GF-D8 (cell line): Measurements from ENCODE around the gene CPOX.

ENCODE experiments used
- DNase-seq: peaks from one replicate; lab custom pipeline; 2025; lab: John Stamatoyannopoulos, UW

Gene CPOX

DNA sequence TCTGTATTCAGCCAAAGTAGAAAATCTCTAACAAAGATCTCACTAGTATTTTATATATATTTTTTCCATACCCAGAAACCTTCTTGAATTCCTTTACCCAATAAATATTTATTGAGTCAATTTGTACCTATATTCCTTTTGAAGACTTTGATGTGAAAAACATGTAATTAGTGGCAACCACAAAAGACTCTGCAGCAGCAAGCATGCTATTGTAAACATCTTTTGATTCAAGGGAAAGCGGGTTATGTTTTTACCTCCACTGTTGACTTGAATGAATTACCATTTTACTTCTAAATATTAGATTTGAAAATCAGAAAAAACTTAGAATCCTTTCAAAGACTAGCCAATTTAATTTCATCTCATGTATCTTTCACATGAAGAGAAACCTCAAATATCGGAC, 59.2 kb downstream of the CPOX start:
- no peak for DNase-seq

DNA sequence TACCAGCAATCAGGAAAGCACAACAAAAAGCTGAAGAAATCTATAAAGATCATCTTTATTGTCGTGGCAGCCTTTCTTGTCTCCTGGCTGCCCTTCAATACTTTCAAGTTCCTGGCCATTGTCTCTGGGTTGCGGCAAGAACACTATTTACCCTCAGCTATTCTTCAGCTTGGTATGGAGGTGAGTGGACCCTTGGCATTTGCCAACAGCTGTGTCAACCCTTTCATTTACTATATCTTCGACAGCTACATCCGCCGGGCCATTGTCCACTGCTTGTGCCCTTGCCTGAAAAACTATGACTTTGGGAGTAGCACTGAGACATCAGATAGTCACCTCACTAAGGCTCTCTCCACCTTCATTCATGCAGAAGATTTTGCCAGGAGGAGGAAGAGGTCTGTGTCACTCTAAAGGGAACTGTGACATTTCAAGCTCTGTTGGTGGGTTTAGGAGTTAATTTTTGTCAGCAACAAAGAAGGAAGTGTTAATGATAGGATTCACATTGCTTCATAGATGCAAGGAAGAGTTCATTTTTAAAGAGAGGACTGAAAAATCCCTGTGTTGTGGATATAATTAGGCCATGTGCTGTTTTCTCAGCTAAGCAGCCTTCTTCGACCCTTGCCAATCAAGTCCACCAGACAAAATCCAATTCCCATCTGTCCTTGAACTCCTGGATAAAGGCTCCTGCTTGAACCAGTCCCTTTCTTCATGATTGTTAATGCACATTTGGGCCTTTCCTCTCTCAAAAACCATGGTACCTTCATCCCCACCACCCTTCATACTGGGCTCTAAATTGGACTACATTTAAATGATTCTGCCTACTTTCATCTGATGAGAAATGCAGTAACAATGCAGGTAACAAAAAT, 60.5 kb downstream of the CPOX start:
- DNase-seq = no peak

- no peak for DNase-seq
Observed at GRCh38 chr3:98532275-98532637, 61.2 kb downstream of the CPOX start.

DNA sequence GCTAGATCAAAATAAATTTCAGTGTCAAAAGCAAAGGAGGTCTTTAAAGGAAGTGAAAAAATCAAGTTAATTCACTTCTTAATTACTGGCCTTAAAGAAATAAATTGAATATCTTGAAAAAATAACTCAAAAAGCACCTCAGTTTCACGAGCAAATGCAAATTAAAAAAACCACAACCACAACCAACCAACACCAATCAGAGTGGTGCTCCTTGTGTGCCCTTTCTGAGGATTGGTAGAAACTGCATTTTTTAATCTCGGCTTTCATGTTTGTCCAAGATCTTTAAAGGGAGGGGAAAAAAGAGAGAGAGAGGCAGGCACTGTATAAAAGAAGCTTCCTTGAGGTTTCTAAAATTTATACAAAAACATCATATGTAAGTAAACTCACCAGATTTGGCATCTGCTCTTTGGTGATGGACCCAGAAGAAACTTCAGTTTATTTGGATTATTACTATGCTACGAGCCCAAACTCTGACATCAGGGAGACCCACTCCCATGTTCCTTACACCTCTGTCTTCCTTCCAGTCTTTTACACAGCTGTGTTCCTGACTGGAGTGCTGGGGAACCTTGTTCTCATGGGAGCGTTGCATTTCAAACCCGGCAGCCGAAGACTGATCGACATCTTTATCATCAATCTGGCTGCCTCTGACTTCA, 61.7 kb downstream of the CPOX start, which contains the start of gene GPR15:
Gene GPR15, plus strand, starts transcription at position 357 of the 653 bp plus-strand sequence. Its CDS starts 56 bp downstream, at position 413.
- DNase-seq = no peak

DNA sequence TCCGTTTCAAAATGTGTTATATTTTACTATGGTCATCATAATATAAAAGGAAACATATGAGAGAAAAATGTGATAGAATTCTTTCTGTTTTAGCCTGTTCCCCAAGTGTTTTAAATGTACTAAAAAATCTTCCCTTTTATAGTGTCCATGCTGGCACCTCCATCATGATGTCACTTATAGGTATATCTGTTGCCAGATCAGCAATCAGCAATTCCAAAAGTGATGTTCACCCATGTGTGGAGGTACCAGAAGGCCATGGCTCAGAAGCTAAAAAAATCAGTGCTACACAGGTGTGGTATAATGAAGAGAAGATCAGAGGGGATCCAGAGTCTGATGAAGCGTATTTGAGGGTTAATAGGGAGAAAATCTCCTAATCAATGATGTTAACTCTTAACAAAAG, 62.7 kb downstream of the CPOX start:
- no peak for DNase-seq

GRCh38 chr3:98529856-98530459, 63.5 kb downstream of the CPOX start:
- DNase-seq = no peak
